CD4-positive, alpha-beta T cell treated with Interleukin-17A for 4 hours (primary cell): ENCODE data around the gene COA8.

ENCODE experiments used
- DNase-seq: peaks from one replicate; pipeline ENCODE4 v3.0.0-alpha.2; 2020; ENCODE audit warnings: mixed read lengths

Gene COA8

GRCh38 chr14:103537175-103537990 is 25.4 kb upstream of the COA8 start:
- no peak for DNase-seq

- no peak for DNase-seq
These were observed 24.3 kb upstream of the COA8 start for GRCh38 chr14:103538291-103539055.

GRCh38 chr14:103539056-103539825 is 23.5 kb upstream of the COA8 start:
- DNase-seq = no peak

- no peak for DNase-seq
These were observed 21.7 kb upstream of the COA8 start for GRCh38 chr14:103540821-103541708.

GRCh38 chr14:103541709-103542604 is 20.8 kb upstream of the COA8 start:
- DNase-seq = no peak

- no peak for DNase-seq
These were observed 20.1 kb upstream of the COA8 start for GRCh38 chr14:103542605-103543088.

GRCh38 chr14:103543140-103543539 is 19.6 kb upstream of the COA8 start:
- no peak for DNase-seq

- no peak for DNase-seq
These were observed 18.9 kb upstream of the COA8 start for GRCh38 chr14:103543721-103544387.

- DNase-seq = no peak
These were observed 18.2 kb upstream of the COA8 start for GRCh38 chr14:103544388-103545218.

- no peak for DNase-seq
These were observed 17.4 kb upstream of the COA8 start for GRCh38 chr14:103545219-103545914.

- DNase-seq = no peak
These were observed 16.7 kb upstream of the COA8 start for GRCh38 chr14:103545915-103546651.

GRCh38 chr14:103546652-103547454 is 15.9 kb upstream of the COA8 start:
- peak; percentile 86 for DNase-seq

- no peak for DNase-seq
These were observed 15.3 kb upstream of the COA8 start for GRCh38 chr14:103547455-103547940.

GRCh38 chr14:103547941-103548462 is 14.8 kb upstream of the COA8 start:
- no peak for DNase-seq

GRCh38 chr14:103548463-103549351 is 14.1 kb upstream of the COA8 start:
- no peak for DNase-seq
